CD14-positive monocyte (primary cell): ENCODE data around the gene HS3ST2. TPM values are rescaled to one million over a fixed set of nuclear protein-coding genes. Genes with fewer than 3 reads are reported as not detected.
A peak's percentile ranks its signal among the peaks of the same experiment; 100 is the strongest.

Source experiments
- DNase-seq, 3 donors: peaks; one replicate each; pipeline ENCODE4 v3.0.0-alpha.2; 2011 to 2022
- H2AFZ ChIP-seq: 2 replicates; pipeline ENCODE4 v1.6.0; 2012; ENCODE audit warnings: mild to moderate bottlenecking, low read depth, low read length, inconsistent platforms; ENCODE audit not compliant: insufficient read depth, poor library complexity, severe bottlenecking
- H3K27ac ChIP-seq, 2 donors: 1 replicate in 1 of 2; 2 replicates in 1 of 2; pipeline ENCODE4 v1.5.1; 2012 to 2013; ENCODE audit warnings: low read length in 2 of 2, control low read depth in 1 of 2, inconsistent platforms in 1 of 2, low read depth in 1 of 2, mild to moderate bottlenecking in 1 of 2
- H3K27me3 ChIP-seq, 2 donors: one replicate each; pipeline versions ENCODE4 v1.6.0 to v1.6.1; 2011 to 2013; ENCODE audit warnings: low read length in 2 of 2; ENCODE audit not compliant: control insufficient read depth in 2 of 2, insufficient read depth in 2 of 2
- H3K36me3 ChIP-seq, 2 donors: replicated peaks in 1 of 2; 1 replicate in 1 of 2; 2 replicates in 1 of 2; pipeline versions ENCODE4 v1.5.1 to v1.6.1; 2012 to 2013; ENCODE audit warnings: low read length in 2 of 2, control low read depth in 1 of 2, inconsistent platforms in 1 of 2, mild to moderate bottlenecking in 1 of 2; ENCODE audit not compliant: insufficient read depth in 2 of 2, control insufficient read depth in 1 of 2
- H3K4me1 ChIP-seq, 2 donors: 1 replicate in 1 of 2; 2 replicates in 1 of 2; pipeline versions ENCODE4 v1.5.1 to v1.6.1; 2012 to 2013; ENCODE audit warnings: low read length in 2 of 2, control low read depth in 1 of 2, inconsistent platforms in 1 of 2, mild to moderate bottlenecking in 1 of 2, moderate library complexity in 1 of 2; ENCODE audit not compliant: insufficient read depth in 2 of 2, control insufficient read depth in 1 of 2
- H3K4me2 ChIP-seq: replicated peaks from 2 replicates; pipeline ENCODE3; 2012; ENCODE audit warnings: low read length, moderate library complexity, mild to moderate bottlenecking; ENCODE audit not compliant: poor library complexity, severe bottlenecking; ENCODE audit errors: extremely low read depth
- H3K4me3 ChIP-seq, 3 experiments: fragments of 200-600 bp in 1 of 3; sonication (generic) in 1 of 3; replicated peaks in 1 of 3; 1 replicate in 2 of 3; 2 replicates in 1 of 3; pipeline ENCODE4 v1.5.1; 2011 to 2013; ENCODE audit warnings: low read length in 3 of 3, mild to moderate bottlenecking in 3 of 3, control low read depth in 2 of 3, low read depth in 2 of 3, inconsistent platforms in 1 of 3, moderate library complexity in 1 of 3
- H3K79me2 ChIP-seq: 2 replicates; pipeline ENCODE4 v1.6.0; 2012; ENCODE audit warnings: mild to moderate bottlenecking, control low read depth, inconsistent platforms, low read length, moderate library complexity; ENCODE audit not compliant: insufficient read depth
- H3K9ac ChIP-seq: 2 replicates; pipeline ENCODE4 v1.6.0; 2017; ENCODE audit warnings: low read length, mild to moderate bottlenecking; ENCODE audit not compliant: insufficient read depth, poor library complexity, severe bottlenecking
- H3K9me3 ChIP-seq, 2 donors: replicated peaks in 1 of 2; 1 replicate in 1 of 2; 2 replicates in 1 of 2; pipeline versions ENCODE4 v1.5.1 to v1.6.1; 2012 to 2013; ENCODE audit warnings: low read length in 2 of 2, control low read depth in 1 of 2; ENCODE audit not compliant: control insufficient read depth in 1 of 2, insufficient read depth in 1 of 2
- H4K20me1 ChIP-seq: 2 replicates; pipeline ENCODE4 v1.6.0; 2012; ENCODE audit warnings: mild to moderate bottlenecking, low read length, control low read depth, moderate library complexity; ENCODE audit not compliant: insufficient read depth
- H3K27ac Mint-ChIP-seq, 7 donors: one replicate each; pipeline ENCODE4 v1.8.0; 2020; ENCODE audit warnings: mild to moderate bottlenecking in 7 of 7, mixed read lengths in 7 of 7, moderate library complexity in 6 of 7, inconsistent platforms in 2 of 7
- H3K27me3 Mint-ChIP-seq, 3 donors: one replicate each; pipeline ENCODE4 v1.8.0; 2021 to 2022; ENCODE audit warnings: low read depth in 3 of 3, mild to moderate bottlenecking in 3 of 3, mixed read lengths in 3 of 3, moderate library complexity in 3 of 3, inconsistent platforms in 1 of 3
- H3K36me3 Mint-ChIP-seq, 2 donors: one replicate each; pipeline ENCODE4 v1.8.0; 2020; ENCODE audit warnings: mixed read lengths in 2 of 2, inconsistent platforms in 1 of 2, mild to moderate bottlenecking in 1 of 2
- H3K4me1 Mint-ChIP-seq: one replicate; pipeline ENCODE4 v1.8.0; 2020; ENCODE audit warnings: mild to moderate bottlenecking, mixed read lengths
- H3K4me3 Mint-ChIP-seq, 2 donors: one replicate each; pipeline ENCODE4 v1.8.0; 2020; ENCODE audit warnings: mild to moderate bottlenecking in 2 of 2, mixed read lengths in 2 of 2, moderate library complexity in 1 of 2
- H3K9me3 Mint-ChIP-seq, 7 donors: one replicate each; pipeline ENCODE4 v1.8.0; 2020 to 2022; ENCODE audit warnings: mixed read lengths in 7 of 7, mild to moderate bottlenecking in 6 of 7, moderate library complexity in 6 of 7, inconsistent platforms in 2 of 7
- CTCF ChIP-seq: fragments of 200-600 bp; IDR thresholded peaks from one replicate; pipeline ENCODE4 v1.8.0; 2022; ENCODE audit warnings: antibody characterized with exemption, mild to moderate bottlenecking
- WGBS: methylation state at CpG from one replicate; pipeline ENCODE4 v1.1.5; 2013; ENCODE audit warnings: missing lambda C conversion rate; ENCODE audit not compliant: insufficient coverage; 5-methylcytosine and 5-hydroxymethylcytosine counted together
- intact Hi-C, 2 donors: fragments of 100-400 bp; cut with micrococcal nuclease; formaldehyde crosslinking; loops; one replicate each; pipeline versions ENCODE4 v1.15.0 to v1.15.1; 2023
- polyA plus RNA-seq, 3 donors: library from polyadenylated mRNA; depleted of rRNA in 1 of 3; unstranded in 2 of 3; stranded (reverse) in 1 of 3; fragments of 300-500 nt in 2 of 3; fragments of >200 nt in 1 of 3; fragmentation: Illumina TruSeq in 2 of 3; gene quantifications; 1 replicate in 2 of 3; 2 replicates in 1 of 3; pipeline ENCODE4 v1.2.3, GENCODE V29; 2012 to 2021

Gene HS3ST2
- polyA plus RNA-seq, 3 donors = not detected

- Histone ChIP-seq H3K27ac (no peak overlapping the region), H4K20me1 (no peaks in the 10 kb centered on the region), H3K36me3 (no peaks in the 10 kb centered on the region), H3K4me3 (no peak overlapping the region), H3K4me2 (no peak overlapping the region), H3K9ac (no peak overlapping the region), H2AFZ (no peak overlapping the region), H3K9me3 (peaks cover 0 to 5% of the 10 kb centered on the region in 2 donors), H3K27me3 (peaks cover 26 to 31% of the 10 kb centered on the region in 2 donors), H3K4me1 (peaks cover 0 to 6% of the 10 kb centered on the region in 2 donors), H3K79me2 (no peaks in the 10 kb centered on the region)
- H3K27ac Mint-ChIP-seq = no peak overlapping the region
- peaks cover 28 to 34% (median 31%) of the 10 kb centered on the region in 3 donors for H3K27me3 Mint-ChIP-seq
- DNase-seq = no peak
- no CpG with 5 or more reads among the region's 1 CpG for WGBS
- TF ChIP-seq CTCF = no peak
- peaks cover 0 to 3% (median 0%) of the 10 kb centered on the region in 7 donors for H3K9me3 Mint-ChIP-seq
- H3K4me3 Mint-ChIP-seq = no peak overlapping the region
- peaks cover 10% of the 10 kb centered on the region for H3K4me1 Mint-ChIP-seq
- intact Hi-C loops = no loop called here
- H3K36me3 Mint-ChIP-seq = no peaks in the 10 kb centered on the region
Observed at GRCh38 chr16:22945361-22945760, 131.4 kb downstream of the HS3ST2 start.

- peaks cover 0 to 3% (median 0%) of the 10 kb centered on the region in 7 donors for H3K9me3 Mint-ChIP-seq
- H3K27ac ChIP-seq = no peak overlapping the region
- peaks cover 30 to 37% (median 30%) of the 10 kb centered on the region in 3 donors for H3K27me3 Mint-ChIP-seq
- H3K79me2 ChIP-seq = no peaks in the 10 kb centered on the region
- peaks cover 0 to 6% of the 10 kb centered on the region in 2 donors for H3K4me1 ChIP-seq
- intact Hi-C loops = no loop called here
- H3K9me3 ChIP-seq = peaks cover 0 to 5% of the 10 kb centered on the region in 2 donors
- H3K4me2 ChIP-seq = no peak overlapping the region
- no peaks in the 10 kb centered on the region for H3K36me3 ChIP-seq
- H2AFZ ChIP-seq = no peak overlapping the region
- WGBS = 100% methylated on average over 1 of the region's 2 CpGs
- TF ChIP-seq CTCF = no peak
- H3K4me3 ChIP-seq = no peak overlapping the region
- H3K27ac Mint-ChIP-seq = no peak overlapping the region
- H3K9ac ChIP-seq = no peak overlapping the region
- H3K36me3 Mint-ChIP-seq = no peaks in the 10 kb centered on the region
- H4K20me1 ChIP-seq = no peaks in the 10 kb centered on the region
- H3K4me1 Mint-ChIP-seq = peaks cover 10% of the 10 kb centered on the region
- H3K4me3 Mint-ChIP-seq = peak overlapping the region in 1 of 2 donors; percentile 22
- DNase-seq = no peak
- H3K27me3 ChIP-seq = peaks cover 26 to 31% of the 10 kb centered on the region in 2 donors
Observed at GRCh38 chr16:22946433-22946832, 132.5 kb downstream of the HS3ST2 start.
